Caki2 (cell line): Measurements from ENCODE around the gene ESRP2. TPM values are rescaled to one million over a fixed set of nuclear protein-coding genes. Genes with fewer than 3 reads are reported as not detected.
A peak's percentile ranks its signal among the peaks of the same experiment; 100 is the strongest.

ENCODE experiments used
- DNase-seq: peaks from one replicate; pipeline ENCODE4 v3.0.0-alpha.2; 2015; ENCODE audit warnings: low read depth
- in situ Hi-C: cut with HindIII; loops from 2 replicates; pipeline ENCODE4 v1.10.0; 2016; ENCODE audit warnings: low sequenced_read_pairs, low pct_unique_long_range_greater_than_20kb, mixed read lengths
- total RNA-seq: library from RNA; depleted of rRNA; stranded (reverse); fragments of >200 nt; shearing (Covaris generic); gene quantifications from 2 replicates; pipeline ENCODE4 v1.2.3, GENCODE V29; 2014; ENCODE audit warnings: low replicate concordance

The ESRP2 gene
- total RNA-seq, 1 experiment from 2014 or later, result not detected

DNA sequence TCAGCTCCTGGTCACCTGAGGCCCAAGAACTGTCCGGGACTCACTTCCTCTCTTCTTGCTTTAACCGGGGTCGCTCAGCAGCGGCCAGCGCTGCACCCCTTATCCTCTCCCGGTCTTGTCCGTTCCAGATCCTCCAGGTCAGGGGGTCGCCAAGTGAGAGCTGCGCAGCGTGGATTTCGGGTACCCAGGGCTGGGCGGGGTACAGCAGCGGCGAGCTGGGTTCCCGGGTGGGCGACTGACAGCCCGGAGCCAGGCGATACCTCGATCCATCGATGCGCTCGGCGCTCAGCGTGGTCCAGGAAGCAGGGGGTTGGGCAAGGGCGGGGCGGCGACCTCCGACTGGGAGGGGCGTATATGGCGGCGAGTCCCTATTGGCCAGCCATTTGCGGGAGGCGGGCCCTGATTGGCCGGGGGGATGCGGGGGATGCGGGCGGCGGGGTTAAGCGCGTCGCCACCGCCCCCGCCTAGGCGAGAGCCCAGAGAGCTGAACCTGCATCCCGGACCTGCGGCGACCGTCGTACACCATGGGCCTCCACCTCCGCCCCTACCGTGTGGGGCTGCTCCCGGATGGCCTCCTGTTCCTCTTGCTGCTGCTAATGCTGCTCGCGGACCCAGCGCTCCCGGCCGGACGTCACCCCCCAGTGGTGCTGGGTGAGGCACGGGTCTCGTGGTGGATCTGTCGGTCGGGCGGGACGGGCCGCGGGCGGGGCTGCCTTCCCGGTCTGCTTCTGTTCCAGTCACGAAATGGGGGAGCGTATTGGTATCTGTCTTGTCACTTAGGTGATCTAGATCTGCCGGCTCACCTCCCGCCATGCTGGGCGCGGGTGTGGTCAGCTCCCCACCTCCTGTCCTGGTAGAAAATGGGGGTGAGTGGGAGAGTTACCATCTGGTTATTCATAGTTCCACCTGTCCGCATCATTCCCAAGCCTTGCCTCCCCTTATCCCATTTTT lies 9.3 kb upstream of the ESRP2 start, which contains the start of gene PLA2G15:
PLA2G15 (plus strand) TSS at position 471 of the 951 bp plus-strand sequence; CDS start at position 525, 54 bp downstream.
- in situ Hi-C loops, result no loop called here
- DNase-seq, result peak; percentile 82

DNA sequence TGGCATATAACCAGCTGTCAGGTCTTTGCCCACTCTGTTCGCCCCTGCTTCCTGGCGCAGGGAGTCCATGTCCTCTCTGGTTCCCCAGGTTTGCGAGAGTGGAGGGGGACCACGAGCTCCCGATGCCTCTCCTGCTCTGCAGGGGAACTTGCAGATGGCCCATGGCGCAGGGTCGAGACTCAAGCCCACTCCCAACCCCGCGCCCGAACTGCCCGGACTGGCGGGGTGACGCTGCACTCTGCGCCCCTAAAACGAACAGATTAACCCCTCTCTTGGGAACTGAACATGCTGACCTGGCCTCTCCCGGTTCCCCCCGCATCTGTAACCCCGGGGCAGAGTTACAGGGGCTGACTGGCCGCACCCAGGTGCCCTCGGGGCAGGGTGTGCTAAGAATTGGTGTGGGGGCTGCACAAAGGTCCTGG lies 8.6 kb upstream of the ESRP2 start:
- in situ Hi-C loops, result no loop called here
- no peak for DNase-seq

DNA sequence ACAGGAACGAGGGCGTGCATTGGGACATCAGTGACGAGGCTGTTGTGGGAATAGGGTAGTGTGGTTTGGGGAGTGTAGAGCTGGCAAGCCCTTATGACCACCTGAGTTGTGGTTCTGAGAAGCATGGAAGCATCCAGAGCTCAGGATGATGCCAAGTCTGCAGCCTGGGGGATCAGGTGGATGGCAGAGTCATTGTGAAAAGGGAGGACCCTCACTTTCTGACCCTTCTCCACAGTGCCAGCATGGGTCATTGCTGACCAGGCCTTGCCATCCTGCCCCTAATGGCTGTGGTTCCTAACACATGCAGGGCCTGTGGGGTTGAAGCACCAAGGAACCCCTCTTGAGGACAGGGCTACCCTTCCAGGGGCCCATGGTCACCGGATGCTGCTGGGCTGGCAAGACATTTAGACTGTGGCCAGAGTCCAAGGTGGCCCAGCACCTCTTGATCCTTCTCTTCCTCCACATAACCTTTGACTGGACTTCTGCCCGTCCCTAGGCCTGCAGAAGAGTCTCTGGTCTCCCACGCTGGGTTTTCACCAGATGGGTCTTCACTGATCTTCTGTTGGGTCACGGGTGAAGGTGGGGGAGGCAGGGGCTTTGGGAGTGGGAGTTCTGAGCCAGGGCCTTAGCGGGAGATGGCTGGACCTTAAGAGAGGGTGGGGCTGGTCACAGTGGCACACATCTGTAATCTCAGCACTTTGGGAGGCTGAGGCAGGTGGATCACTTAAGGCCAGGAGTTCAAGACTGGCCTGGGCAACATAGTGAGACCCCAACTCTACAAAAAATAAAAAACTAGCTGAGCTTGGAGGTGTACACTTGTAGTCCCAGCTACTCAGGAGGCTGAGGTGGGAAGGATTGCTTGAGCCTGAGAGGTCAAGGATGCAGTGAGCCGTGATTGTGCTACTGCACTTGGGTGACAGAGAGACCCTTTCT lies 7.3 kb upstream of the ESRP2 start:
- in situ Hi-C loops, result no loop called here
- DNase-seq, result no peak

DNA sequence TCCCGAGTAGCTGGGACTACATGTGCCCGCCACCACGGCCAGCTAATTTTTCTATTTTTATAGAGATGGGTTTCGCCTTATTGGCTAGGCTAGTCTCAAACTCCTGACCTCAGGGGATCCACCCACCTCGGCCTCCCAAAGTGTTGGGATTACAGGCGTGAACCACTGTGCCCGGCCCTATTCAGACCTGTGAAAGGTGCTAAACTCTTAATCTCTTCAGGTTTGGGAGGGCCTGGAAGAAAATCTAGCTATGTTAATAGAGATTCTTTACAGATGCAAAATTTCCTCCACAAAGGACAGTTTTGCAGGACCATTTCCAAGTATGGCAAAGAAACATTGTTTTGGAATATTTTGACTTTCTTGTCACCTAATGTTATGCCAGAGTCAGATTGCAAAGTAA lies 6.2 kb upstream of the ESRP2 start:
- DNase-seq, result no peak
- in situ Hi-C loops, result no loop called here

DNA sequence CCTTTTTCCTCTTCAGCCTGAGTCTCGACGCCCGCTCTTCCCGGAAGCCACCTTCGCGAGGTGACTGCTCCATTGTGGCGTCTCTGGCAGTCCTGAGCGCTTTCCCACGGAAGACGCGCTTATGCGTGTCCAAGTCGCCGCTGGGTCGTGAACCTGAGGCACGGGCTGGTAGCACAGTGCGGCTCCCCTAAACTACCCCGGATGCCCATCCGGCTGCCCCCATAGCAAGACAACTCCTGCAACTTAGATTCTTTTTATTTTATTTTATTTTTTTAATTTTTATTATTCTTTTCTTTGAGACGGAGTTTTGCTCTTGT lies 2.1 kb upstream of the ESRP2 start:
- DNase-seq, result no peak
- in situ Hi-C loops, result no loop called here

DNA sequence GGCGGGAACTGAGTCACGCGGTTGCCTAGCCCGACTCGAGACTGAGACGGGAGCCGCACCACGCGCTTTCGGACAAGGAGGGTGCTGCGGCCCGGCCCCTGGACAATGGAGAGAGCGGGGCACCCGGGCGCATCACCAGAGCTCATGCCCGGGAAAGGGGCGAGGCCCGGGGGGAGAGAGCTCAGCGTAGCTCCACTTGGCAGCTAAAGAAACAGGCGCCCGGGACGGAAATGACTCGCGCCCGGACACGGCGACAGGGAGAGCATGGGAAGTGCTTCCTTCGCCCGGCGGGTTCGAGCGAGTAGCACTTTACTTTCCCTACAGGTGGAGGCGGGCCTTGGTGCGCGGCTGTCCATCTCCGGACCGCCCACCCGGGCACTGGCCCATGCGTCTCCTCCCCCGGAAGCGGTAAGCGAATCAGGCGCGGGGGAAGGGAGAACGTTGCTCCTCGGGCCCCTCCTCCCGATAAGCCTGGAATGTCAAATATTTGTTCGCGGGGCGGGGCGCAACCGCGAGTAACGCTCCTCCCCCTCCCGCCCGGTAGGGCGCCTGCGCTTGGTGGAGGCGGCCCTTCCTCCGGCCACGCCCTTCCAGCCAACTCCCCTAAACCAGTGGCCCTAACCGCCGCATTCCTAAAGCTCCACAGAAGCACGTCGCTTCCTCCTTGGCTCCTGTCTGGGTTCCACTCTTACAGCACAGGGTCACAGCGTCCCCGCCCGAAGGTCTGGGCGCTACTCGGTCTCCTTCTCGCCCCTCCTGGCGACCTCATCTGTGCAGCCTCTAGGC lies 1.5 kb upstream of the ESRP2 start:
- in situ Hi-C loops, result no loop called here
- DNase-seq, result peak; percentile 100

DNA sequence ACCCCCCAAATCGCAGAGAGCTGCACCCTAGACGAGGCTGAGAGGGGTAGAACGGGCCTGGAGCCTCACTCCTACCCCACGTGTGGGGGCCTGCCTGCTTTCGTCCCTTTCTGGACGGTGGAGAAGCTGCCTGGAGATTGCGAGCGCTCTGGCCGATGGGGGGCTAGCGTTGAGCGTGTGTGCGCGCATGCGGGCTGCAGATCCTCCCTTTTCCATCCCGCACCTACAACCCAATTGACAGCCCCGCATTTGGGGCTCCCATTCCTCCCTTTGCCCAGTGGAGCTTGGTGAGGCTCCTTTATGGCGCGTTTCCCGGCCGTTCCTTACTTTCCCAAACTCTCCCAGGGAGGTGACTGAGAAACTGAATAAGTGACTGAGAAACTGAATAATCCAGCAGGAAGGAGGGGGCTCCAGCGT lies 907 bp upstream of the ESRP2 start:
- in situ Hi-C loops, result no loop called here
- no peak for DNase-seq

DNA sequence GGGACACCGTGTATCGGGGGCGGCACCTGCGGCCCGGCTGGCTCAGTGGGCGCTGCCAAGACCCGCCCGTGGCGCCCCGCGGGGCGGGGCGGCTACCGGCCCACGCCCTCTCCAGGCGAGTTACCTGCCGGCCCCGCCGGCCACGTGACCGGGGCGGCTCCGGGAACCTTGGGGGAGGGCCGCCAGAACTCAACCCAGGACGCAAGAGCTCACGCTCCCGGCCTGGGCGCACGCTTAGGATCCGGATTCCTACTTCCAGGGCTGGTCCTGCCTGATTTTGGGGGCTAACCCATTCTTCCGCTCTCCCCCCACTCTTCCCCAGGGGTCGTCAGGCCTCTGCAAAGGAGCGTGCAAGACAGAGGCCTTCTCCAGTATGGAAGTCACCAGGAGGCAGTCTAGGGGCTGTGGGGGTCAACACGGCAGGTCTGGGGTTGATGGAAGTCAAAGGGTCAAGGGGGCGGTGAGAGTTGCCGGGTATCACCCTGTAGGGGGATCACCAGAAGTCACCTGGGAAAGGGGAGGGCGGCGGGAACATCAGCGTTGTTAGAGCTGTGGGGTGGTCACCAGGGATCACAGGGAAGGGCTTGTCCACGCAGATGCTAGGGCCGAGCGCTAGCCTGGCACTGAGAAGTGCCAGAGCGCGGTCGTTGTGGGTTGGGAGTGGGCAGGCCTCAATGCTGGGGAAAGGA lies 354 bp upstream of the ESRP2 start:
- DNase-seq, result no peak
- in situ Hi-C loops, result no loop called here

DNA sequence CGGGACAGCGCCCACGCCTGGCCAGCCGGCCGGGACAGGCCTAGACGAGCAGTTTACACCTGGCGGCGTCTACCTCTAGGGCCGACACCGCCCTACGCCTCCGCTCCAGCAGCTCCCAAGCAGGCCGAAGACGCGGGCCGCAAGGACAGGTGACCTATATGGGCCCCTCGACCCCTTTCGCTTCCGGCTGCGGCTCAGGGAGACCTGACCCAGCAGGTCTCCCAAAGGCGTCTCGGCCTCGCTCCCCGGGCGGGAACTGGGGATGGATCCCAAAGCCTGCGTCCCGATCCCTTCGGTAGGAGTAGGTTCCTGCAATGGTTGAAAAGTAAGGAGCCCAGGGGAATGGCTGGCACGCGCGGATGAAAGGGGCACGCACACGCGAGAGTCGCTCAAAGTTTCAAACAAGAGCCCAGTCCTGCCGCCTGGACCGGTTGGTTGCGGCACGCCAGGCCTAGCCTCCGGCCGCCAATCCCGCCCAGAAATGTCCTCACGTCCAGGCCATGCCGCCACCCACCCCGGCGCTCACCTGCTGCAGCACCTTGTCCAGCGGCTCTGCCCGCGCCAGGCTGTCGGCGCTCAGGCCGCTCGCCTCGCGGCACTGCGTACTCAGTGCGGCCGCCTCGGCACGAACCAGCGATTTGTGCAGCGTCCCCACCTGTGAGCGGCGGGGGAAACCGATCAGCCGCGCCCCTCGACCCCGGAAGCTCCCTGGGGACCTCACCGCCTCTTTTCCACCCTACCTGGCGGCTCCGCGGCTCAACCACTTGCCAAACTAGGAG lies 630 bp downstream of the ESRP2 start:
- DNase-seq, result no peak
- in situ Hi-C loops, result no loop called here

DNA sequence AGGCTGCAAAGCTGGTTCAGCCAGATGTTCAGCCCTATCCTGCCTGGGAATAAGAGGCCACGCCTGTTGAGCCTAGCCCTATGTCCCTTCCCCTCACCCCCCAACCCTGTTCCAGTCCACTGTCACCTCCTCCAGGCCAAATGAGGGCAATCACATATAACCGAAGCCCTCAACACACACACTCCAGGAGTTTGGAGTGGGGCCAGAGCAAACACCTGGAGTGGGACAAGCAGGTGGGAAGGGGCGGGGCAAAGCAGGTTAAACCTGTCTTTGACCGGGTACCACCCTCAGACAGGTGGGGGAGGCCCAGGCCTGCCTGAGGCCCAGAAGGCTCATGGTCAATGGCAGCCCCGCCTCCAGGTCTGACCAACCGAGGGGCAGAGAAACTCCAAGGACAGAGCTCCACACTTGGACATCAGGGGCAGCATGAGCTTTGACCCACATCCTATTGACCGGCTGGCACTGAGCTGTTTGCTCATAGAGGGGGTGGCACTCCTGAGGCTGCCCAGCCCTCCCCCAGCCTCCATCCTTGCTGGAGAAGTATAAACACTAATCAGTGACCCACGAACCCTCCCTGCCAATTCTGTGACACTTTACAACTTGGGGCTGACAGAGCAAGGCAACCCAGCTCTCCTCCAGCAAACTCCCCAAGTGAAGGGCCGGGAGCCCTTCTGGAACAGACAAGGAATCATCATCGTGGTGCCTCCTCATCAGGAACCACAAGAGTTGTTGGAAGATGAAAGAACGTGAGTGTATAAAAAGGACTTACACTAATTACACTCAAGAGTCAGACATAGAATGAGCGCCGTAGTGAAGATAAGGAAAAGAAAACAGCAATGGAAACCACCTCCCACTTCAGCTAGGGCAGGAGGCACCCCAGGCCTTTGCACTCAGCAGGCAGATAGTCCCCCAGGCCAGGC lies 1.5 kb downstream of the ESRP2 start:
- in situ Hi-C loops, result no loop called here
- DNase-seq, result peak; percentile 76

DNA sequence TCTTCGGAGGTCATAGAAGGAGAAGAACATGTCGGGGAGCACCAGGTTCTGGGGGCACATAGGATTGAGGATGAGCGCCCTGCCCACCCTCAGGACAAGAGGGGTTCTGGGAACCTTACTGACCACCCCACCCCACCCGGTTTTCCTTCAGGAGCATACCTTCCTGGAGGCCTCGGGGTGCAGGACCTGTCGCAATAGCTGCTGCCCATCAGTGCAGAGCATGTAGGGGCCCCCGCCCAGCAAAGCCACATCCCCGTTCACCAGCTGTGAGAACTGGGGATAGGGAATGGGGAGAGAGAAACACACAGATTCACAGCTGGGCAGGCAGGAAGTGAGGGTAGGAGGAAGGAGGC lies 2.1 kb downstream of the ESRP2 start:
- in situ Hi-C loops, result no loop called here
- DNase-seq, result no peak

DNA sequence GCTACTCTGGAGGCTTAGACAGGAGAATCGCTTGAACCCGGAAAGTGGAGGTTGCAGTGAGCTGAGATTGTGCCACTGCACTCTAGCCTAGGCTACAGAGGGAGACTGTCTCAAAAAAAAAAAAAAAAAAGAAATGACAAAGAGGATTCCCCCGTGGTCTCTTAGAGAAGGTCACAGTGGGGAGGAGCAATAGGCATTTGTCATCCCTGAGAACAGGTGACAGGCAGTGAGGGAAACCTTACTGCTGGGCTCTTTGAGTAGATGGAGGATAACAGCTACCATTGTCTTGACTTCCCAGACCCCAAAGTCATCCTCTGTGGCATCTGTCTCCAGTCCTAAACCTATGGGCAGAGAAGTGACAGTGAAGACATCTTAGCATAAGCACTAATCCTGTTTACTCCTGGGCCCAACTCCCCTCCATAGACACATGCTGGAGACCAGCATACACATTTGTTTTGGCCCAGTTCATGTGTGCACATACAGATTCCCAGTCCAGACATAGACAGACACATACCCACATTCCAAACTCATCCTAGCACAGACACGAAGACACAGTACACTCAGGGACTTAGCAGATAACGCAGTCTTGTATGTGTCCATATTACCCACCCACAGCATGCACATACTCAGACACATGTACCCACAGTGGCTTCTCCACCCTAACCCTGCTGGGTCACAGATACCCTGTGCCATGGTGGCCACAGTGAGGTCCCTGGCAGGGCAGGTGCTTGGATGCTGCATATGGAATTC lies 2.7 kb downstream of the ESRP2 start:
- DNase-seq, result no peak
- in situ Hi-C loops, result no loop called here

DNA sequence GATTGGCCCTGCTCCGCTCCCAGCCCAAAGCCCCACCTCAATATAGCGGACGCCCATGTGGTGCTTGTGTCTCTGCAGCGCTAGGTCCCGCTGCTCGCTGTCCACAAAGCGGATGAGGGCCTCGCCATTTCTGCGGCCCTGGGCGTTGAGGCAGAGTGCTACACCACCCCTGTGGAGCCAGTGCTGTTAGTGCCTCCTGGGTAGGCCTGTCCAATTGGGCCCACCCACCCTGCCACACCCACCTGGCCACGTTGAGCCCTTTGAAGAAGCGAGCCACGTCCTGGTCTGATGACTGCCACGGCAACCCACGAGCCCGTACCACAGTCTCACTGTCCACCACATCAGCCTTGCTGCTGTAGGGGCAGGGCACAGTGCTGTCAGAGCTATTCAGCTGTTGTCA lies 3.6 kb downstream of the ESRP2 start:
- no peak for DNase-seq

DNA sequence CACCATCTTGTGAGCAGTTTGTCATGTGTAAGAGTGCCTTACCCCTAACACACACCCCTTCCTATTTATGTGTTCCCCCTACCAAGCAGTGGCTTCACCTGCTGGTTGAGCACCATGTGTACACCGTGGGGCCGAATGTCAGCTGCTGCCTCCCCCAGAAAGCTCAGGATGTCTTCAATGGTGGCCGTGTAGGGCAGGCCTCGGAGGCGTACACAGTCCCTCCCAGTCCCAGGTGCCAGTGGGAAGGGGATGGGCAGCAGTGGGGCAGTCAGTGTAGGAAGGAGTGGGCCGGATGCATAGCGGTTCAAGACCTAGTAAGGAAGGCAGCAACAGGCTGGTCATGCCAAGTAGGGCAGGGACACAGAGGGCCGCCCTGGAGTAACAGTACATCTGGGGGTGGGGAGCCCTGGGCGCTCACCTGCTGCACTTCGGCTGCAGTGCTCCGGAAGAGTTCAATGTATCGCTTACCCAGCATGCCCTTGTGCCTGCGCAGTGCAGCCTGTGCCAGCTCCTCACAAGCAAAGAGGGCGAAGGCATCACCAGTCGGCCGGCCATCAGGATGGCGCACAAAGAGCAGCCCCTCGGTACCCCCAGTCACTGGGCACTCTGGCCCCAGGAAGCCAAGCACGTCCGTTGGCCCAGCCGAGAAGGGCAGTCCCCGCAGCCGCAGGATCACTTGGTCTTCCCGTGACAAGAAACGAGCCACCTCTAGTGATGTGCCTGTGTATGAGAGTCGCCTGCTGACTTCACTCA lies 4.4 kb downstream of the ESRP2 start:
- in situ Hi-C loops, result no loop called here
- no peak for DNase-seq

More for the DNA sequence above, 3.6 kb downstream of the ESRP2 start:
- in situ Hi-C loops, result no loop called here

DNA sequence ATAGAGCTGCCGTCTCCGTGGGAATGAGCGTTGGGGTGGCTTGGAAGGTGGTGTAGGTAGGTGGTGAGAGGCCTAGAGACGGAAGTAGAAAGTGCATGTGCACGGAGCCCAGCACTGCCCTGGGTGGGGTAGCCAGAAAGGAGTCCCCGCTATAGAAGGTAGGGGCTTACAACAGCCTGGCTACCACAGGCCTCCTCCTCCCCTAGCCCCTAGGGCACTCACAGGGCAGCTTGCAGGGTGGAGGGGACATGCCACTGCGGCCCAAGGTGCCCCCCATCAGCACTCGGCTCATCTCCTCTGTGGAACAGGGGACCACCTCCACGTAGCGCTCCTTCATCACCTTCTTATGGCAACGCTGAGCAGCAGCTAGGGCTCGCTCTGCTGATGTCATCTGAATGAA lies 5.0 kb downstream of the ESRP2 start:
- DNase-seq, result no peak
- in situ Hi-C loops, result no loop called here
